Esophagus muscularis mucosa (tissue), 4 donors: ENCODE measurements around the gene RANBP17. TPM values are rescaled to one million over a fixed set of nuclear protein-coding genes. Genes with fewer than 3 reads are reported as not detected.
"Not testable (repeated sequence)": the region's sequence is repeated elsewhere in the genome, so short reads cannot be mapped to it uniquely, and the experiment has no call there.

ENCODE experiments used
- DNase-seq: peaks from one replicate; pipeline ENCODE4 v3.0.0-alpha.2; 2017; ENCODE audit errors: extremely low spot score
- H3K27ac ChIP-seq, 4 donors: fragments of 200-600 bp; sonication (generic); replicated peaks in 1 of 4; 1 replicate in 3 of 4; 2 replicates in 1 of 4; pipeline ENCODE4 v1.5.1; 2016 to 2019; ENCODE audit warnings: mild to moderate bottlenecking in 1 of 4
- H3K27me3 ChIP-seq, 4 donors: fragments of 200-600 bp; sonication (generic); one replicate each; pipeline versions ENCODE4 v1.5.1 to v1.6.0; 2016 to 2019
- H3K36me3 ChIP-seq, 4 donors: fragments of 200-600 bp; sonication (generic); one replicate each; pipeline ENCODE4 v1.5.1; 2016 to 2019
- H3K4me1 ChIP-seq, 4 donors: fragments of 200-600 bp; sonication (generic); one replicate each; pipeline ENCODE4 v1.5.1; 2016 to 2019
- H3K4me3 ChIP-seq, 4 donors: fragments of 200-600 bp; sonication (generic); 1 replicate in 2 of 4; 2 replicates in 2 of 4; pipeline ENCODE4 v1.5.1; 2016 to 2019; ENCODE audit warnings: mild to moderate bottlenecking in 4 of 4, moderate library complexity in 1 of 4
- H3K9me3 ChIP-seq, 4 donors: fragments of 200-600 bp; sonication (generic); 1 replicate in 3 of 4; 2 replicates in 1 of 4; pipeline ENCODE4 v1.5.1; 2016 to 2019
- CTCF ChIP-seq, 3 experiments: fragments of 200-600 bp in 2 of 3; fragments of 450-650 bp in 1 of 3; sonication (generic) in 2 of 3; IDR thresholded peaks; one replicate each; pipeline ENCODE4 v1.5.1; 2017 to 2019; ENCODE audit warnings: antibody characterized with exemption in 3 of 3, mild to moderate bottlenecking in 2 of 3, moderate library complexity in 1 of 3
- EP300 ChIP-seq: sonication (generic); formaldehyde crosslinking; IDR thresholded peaks from one replicate; pipeline ENCODE4 v1.6.1; 2017; ENCODE audit warnings: antibody characterized with exemption
- POLR2A ChIP-seq: fragments of 450-650 bp; IDR thresholded peaks from one replicate; pipeline ENCODE4 v1.6.1; 2017; ENCODE audit warnings: antibody characterized with exemption, moderate library complexity, mild to moderate bottlenecking, low read depth
- POLR2AphosphoS5 ChIP-seq, 2 donors: sonication (generic); formaldehyde crosslinking; IDR thresholded peaks; one replicate each; pipeline ENCODE4 v1.6.1; 2017; ENCODE audit warnings: antibody characterized with exemption in 2 of 2
- WGBS: methylation state at CpG from one replicate; pipeline ENCODE4 v1.1.5; 2018; 5-methylcytosine and 5-hydroxymethylcytosine counted together
- intact Hi-C: fragments of 100-400 bp; cut with DNase I; formaldehyde crosslinking; loops from one replicate; pipeline ENCODE4 v1.15.1; 2023
- total RNA-seq, 4 donors: library from RNA; depleted of rRNA; stranded (reverse); fragments of >200 nt; gene quantifications; one replicate each; pipeline versions ENCODE4 v1.1.0 to v1.2.1, GENCODE V29; 2016

The RANBP17 gene
- total RNA-seq, 4 donors from 2014 or later: 16.4 to 28.2 (median 17.7) TPM

- no peak for DNase-seq
- no peaks in the 10 kb centered on the region for H3K9me3 ChIP-seq
- no peaks in the 10 kb centered on the region for H3K4me1 ChIP-seq
- intact Hi-C loops: no loop called here
- H3K27ac ChIP-seq: no peak overlapping the region
- no peak for TF ChIP-seq POLR2A
- no peak for TF ChIP-seq EP300
- no peak for TF ChIP-seq CTCF (IDR thresholded peaks at IDR 0.05)
- no peak for TF ChIP-seq POLR2AphosphoS5 (IDR thresholded peaks at IDR 0.05)
- no peaks in the 10 kb centered on the region for H3K27me3 ChIP-seq
- no peaks in the 10 kb centered on the region for H3K36me3 ChIP-seq
- no peak overlapping the region for H3K4me3 ChIP-seq
- WGBS: 97% methylated on average over 8 of the region's 8 CpGs
These were observed 80.0 kb downstream of the RANBP17 start for GRCh38 chr5:170941788-170942187.

- no peak for TF ChIP-seq CTCF (IDR thresholded peaks at IDR 0.05)
- no peak for TF ChIP-seq POLR2A
- no peak for TF ChIP-seq EP300
- no peak for TF ChIP-seq POLR2AphosphoS5 (IDR thresholded peaks at IDR 0.05)
- Histone ChIP-seq H3K27me3 (no peaks in the 10 kb centered on the region), H3K36me3 (no peaks in the 10 kb centered on the region), H3K4me1 (no peaks in the 10 kb centered on the region), H3K27ac (no peak overlapping the region), H3K9me3 (no peaks in the 10 kb centered on the region), H3K4me3 (no peak overlapping the region)
- intact Hi-C loops: no loop called here
- no peak for DNase-seq
- WGBS: 91% methylated on average over 3 of the region's 3 CpGs
These were observed 83.5 kb downstream of the RANBP17 start for GRCh38 chr5:170945275-170945674.

- no peak for TF ChIP-seq POLR2A
- TF ChIP-seq EP300: no peak
- no peak for TF ChIP-seq POLR2AphosphoS5 (IDR thresholded peaks at IDR 0.05)
- no peak for TF ChIP-seq CTCF (IDR thresholded peaks at IDR 0.05)
- DNase-seq: no peak
- no peak overlapping the region for H3K27ac ChIP-seq
- 67% methylated on average over 3 of the region's 3 CpGs for WGBS
- no peaks in the 10 kb centered on the region for H3K4me1 ChIP-seq
- H3K36me3 ChIP-seq: no peaks in the 10 kb centered on the region
- intact Hi-C loops: no loop called here
- no peaks in the 10 kb centered on the region for H3K9me3 ChIP-seq
- no peak overlapping the region for H3K4me3 ChIP-seq
- H3K27me3 ChIP-seq: no peaks in the 10 kb centered on the region
These were observed 98.7 kb downstream of the RANBP17 start for GRCh38 chr5:170960567-170960966.

GRCh38 chr5:170963521-170963920 is 101.7 kb downstream of the RANBP17 start:
- TF ChIP-seq POLR2A (no peak), EP300 (no peak), CTCF (IDR thresholded peaks at IDR 0.05) (no peak), POLR2AphosphoS5 (IDR thresholded peaks at IDR 0.05) (no peak)
- WGBS: 83% methylated on average over 5 of the region's 5 CpGs

GRCh38 chr5:170974461-170974860 is 112.6 kb downstream of the RANBP17 start:
- Histone ChIP-seq H3K27ac (no peak overlapping the region), H3K27me3 (no peaks in the 10 kb centered on the region), H3K4me3 (no peak overlapping the region), H3K36me3 (no peaks in the 10 kb centered on the region), H3K4me1 (no peaks in the 10 kb centered on the region), H3K9me3 (no peaks in the 10 kb centered on the region)
- no peak for DNase-seq
- intact Hi-C loops: no loop called here
- no peak for TF ChIP-seq EP300
- TF ChIP-seq CTCF (IDR thresholded peaks at IDR 0.05): no peak
- TF ChIP-seq POLR2AphosphoS5 (IDR thresholded peaks at IDR 0.05): no peak
- TF ChIP-seq POLR2A: no peak

More at GRCh38 chr5:170963521-170963920, 101.7 kb downstream of the RANBP17 start:
- Histone ChIP-seq H3K36me3 (no peaks in the 10 kb centered on the region), H3K4me3 (no peak overlapping the region), H3K27ac (no peak overlapping the region), H3K27me3 (no peaks in the 10 kb centered on the region), H3K4me1 (no peaks in the 10 kb centered on the region), H3K9me3 (no peaks in the 10 kb centered on the region)
- no peak for DNase-seq
- intact Hi-C loops: no loop called here

GRCh38 chr5:170980261-170980660 is 118.4 kb downstream of the RANBP17 start:
- 100% methylated on average over 1 of the region's 2 CpGs for WGBS
- H3K4me1 ChIP-seq, H3K9me3 ChIP-seq, H3K36me3 ChIP-seq, H3K27ac ChIP-seq, DNase-seq, intact Hi-C loops, H3K27me3 ChIP-seq, H3K4me3 ChIP-seq: not testable (repeated sequence)
